Measurements from ENCODE around the gene LDLRAD3.

Gene LDLRAD3

GRCh38 chr11:36211761-36212430 lies 268.0 kb downstream of the LDLRAD3 start:
- no peak for DNase-seq (ENCODE audit: low read depth in 2 of 2)

- DNase-seq (ENCODE audit: low read depth in 2 of 2): no peak
Observed at GRCh38 chr11:36212564-36213392, 268.9 kb downstream of the LDLRAD3 start.

- no peak for DNase-seq (ENCODE audit: low read depth in 2 of 2)
Observed at GRCh38 chr11:36213393-36213840, 269.6 kb downstream of the LDLRAD3 start.

- DNase-seq (ENCODE audit: low read depth in 2 of 2): no peak
Observed at GRCh38 chr11:36214480-36214879, 270.6 kb downstream of the LDLRAD3 start.

GRCh38 chr11:36214976-36215692 lies 271.3 kb downstream of the LDLRAD3 start:
- DNase-seq (ENCODE audit: low read depth in 2 of 2): no peak

GRCh38 chr11:36215693-36216060 lies 271.8 kb downstream of the LDLRAD3 start:
- no peak for DNase-seq (ENCODE audit: low read depth in 2 of 2)

DNA sequence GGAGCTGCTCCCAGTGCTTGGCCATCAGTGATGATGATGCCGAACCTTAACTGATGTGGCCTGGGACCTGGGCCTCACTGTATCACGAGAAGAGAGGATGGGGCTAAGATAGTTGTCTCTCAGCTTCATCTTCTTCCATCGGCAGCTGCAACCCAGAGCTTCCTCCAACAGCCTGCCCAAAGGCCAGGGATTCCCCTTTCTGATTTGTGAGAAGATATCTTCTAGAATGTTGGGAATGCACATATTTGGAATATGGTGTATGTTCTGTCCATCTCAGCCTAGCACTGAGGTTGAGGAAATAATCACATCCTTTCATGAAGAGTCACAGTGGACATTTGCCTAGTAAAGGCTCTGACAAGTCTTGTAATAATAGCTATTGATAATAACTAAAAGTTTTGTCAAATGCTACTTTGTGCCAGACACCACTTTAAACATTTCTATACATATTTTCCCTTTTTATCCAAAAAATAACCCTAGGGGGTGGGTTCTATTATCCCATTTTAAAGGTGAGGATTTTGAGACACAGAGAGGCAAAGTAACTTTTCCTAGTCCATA lies 272.3 kb downstream of the LDLRAD3 start:
- DNase-seq (ENCODE audit: low read depth in 2 of 2): no peak

DNA sequence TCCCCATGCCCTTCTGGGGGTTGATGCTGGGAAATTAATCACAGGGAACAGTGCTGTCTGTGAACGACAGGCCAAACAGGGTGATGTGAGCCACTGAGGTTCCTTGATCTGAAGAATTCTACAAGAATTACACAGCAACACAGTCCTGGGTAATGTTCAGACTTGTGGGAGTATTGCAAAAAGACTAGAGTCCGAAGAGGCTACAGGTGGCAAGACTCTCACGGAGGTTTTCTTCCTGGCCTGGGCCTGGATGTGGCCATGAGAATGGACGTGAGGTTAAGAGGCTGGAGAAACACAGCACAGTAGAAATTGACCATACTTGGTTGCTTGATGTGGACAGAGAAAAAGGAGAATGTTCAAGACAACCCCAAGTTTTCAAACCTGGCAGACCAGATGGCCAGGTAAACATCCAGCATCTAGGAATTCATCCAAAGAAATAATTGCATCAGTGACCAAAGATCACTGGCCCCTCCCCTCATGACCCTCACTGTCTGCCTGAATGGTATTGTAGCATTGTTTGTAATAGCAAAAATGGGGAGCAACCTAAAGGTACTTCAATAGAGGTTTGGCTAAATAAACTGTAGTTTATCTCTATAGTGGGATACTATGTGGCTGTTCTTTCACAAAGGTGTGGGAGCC lies 274.5 kb downstream of the LDLRAD3 start:
- DNase-seq (ENCODE audit: low read depth in 2 of 2): no peak

- no peak for DNase-seq (ENCODE audit: low read depth in 2 of 2)
Observed at GRCh38 chr11:36219996-36220395, 276.1 kb downstream of the LDLRAD3 start.

GRCh38 chr11:36222831-36223635 lies 279.2 kb downstream of the LDLRAD3 start:
- no peak for DNase-seq (ENCODE audit: low read depth in 2 of 2)

DNA sequence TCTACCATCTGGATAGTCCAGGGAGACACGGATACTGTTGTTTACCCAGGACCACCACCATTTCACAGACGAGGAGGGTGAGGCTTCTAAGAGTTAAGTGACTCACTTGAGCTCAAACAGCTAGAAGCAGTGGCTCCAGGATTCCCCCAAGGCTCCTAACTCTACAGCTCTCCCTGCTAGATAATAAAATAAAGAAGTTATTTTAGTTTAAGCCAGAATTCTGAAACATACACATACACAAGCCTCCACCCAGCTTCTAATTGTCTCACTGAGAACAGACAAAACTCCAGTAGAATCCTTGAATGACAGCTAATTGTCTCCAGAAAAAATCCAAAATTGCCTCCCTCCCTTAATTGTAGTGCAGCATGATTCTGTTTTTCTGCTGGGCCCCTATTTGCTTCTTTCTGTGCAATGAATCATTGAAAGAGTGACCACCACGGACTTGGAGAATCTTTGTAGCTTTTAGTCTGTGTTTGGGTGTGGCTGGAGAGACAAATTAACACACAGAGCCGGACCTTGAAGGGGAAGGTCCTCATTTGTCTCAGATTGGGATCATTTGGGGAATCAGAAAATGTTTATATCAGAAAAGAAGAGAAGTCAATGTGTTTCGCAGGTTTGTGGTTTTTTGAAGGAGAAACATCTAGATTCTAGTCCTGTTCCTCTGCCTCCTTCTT lies 280.5 kb downstream of the LDLRAD3 start:
- no peak for DNase-seq (ENCODE audit: low read depth in 2 of 2)

- DNase-seq (ENCODE audit: low read depth in 2 of 2): no peak
Observed at GRCh38 chr11:36227044-36227443, 283.2 kb downstream of the LDLRAD3 start.

- no peak for DNase-seq (ENCODE audit: low read depth in 2 of 2)
Observed at GRCh38 chr11:36228689-36229088, 284.8 kb downstream of the LDLRAD3 start.

- no peak for DNase-seq (ENCODE audit: low read depth in 2 of 2)
Observed at GRCh38 chr11:36229091-36229705, 285.3 kb downstream of the LDLRAD3 start.

- DNase-seq (ENCODE audit: low read depth in 2 of 2): no peak
Observed at GRCh38 chr11:36230779-36231699, 287.2 kb downstream of the LDLRAD3 start.

GRCh38 chr11:36233204-36233603 lies 289.3 kb downstream of the LDLRAD3 start:
- DNase-seq (ENCODE audit: low read depth in 2 of 2): no peak

DNA sequence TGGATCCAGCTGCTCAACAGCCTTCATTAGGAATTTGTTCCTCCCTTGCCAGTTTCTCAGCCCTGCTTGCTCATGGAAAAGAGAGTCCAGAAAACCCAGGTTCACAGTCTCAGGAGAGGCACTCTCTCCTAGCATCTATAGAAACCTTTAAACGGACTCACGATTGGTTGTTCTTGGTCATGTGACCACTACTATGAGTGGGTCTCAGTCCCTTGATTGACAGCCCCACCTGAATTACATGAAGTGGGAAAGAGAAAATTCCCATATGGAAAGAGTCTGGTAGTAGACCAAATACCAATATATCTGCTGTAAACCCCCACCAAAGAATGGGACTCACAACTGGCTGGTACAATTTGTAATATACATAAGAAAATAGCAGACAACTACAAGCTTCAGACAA lies 291.0 kb downstream of the LDLRAD3 start:
- no peak for DNase-seq (ENCODE audit: low read depth in 2 of 2)

DNA sequence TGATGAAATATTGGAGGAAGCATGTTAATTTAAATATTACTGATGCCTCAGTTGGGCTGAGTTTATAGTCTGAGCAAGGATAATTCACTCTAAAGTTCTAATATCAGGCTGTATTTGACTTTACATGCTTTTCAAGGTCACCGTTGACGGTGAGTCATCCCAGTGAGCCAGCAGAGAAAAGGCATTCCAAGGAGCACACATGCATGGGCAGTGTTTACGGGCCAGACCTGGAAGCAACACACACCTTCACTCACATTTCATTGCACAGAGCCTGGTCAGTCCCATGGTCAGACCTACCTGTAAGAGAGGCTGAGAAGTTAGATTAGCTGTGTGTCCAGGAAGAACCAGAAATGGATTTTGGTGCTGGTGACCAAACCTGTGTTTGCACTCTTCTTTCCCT lies 291.9 kb downstream of the LDLRAD3 start:
- no peak for DNase-seq (ENCODE audit: low read depth in 2 of 2)

GRCh38 chr11:36237391-36237790 lies 293.5 kb downstream of the LDLRAD3 start:
- no peak for DNase-seq (ENCODE audit: low read depth in 2 of 2)

All from stimulated activated CD4-positive, alpha-beta T cell treated with anti-CD3 and anti-CD28 coated beads, Interleukin-15, amount 100 ng/mL, for 48 hours (primary cell).